Measurements from ENCODE around the gene SLC25A23.

- TF ChIP-seq POLR2AphosphoS5 (IDR thresholded peaks at IDR 0.05; ENCODE audit: low read depth) = no peak
- TF ChIP-seq EZH2 (IDR thresholded peaks at IDR 0.05; ENCODE audit: low read depth, unreplicated experiment) = no peak
- TF ChIP-seq CTCF (conservative IDR thresholded peaks at IDR 0.05; ENCODE audit: low read depth in 2 of 2) = no peak
These were observed 43.9 kb downstream of the SLC25A23 start for GRCh38 chr19:6415591-6416190.
